HepG2 (cell line): ENCODE data around the gene ARHGEF12. TPM values are rescaled to one million over a fixed set of nuclear protein-coding genes. Genes with fewer than 3 reads are reported as not detected.
A peak's percentile ranks its signal among the peaks of the same experiment; 100 is the strongest.

Experiments
- ARID3A ChIP-seq: IDR thresholded peaks from 2 replicates; pipeline ENCODE4 v1.6.1; 2012; ENCODE audit warnings: low read depth, low read length, improper control_type of control experiment
- DRAP1 ChIP-seq: IDR thresholded peaks from 2 replicates; pipeline ENCODE4 v1.6.1; 2016; ENCODE audit warnings: missing genetic modification reagents, missing compliant biosample characterization
- ETV5 ChIP-seq: IDR thresholded peaks from 2 replicates; pipeline ENCODE4 v1.6.1; 2018; ENCODE audit warnings: missing biosample characterization, missing genetic modification reagents, inconsistent platforms, borderline replicate concordance
- GFI1 ChIP-seq: sonication (generic); formaldehyde crosslinking; IDR thresholded peaks from 2 replicates; pipeline ENCODE4 v1.5.0; 2020; ENCODE audit warnings: missing genetic modification reagents, mild to moderate bottlenecking, borderline replicate concordance
- HNF4A ChIP-seq: sonication (generic); formaldehyde crosslinking; IDR thresholded peaks from 2 replicates; pipeline ENCODE4 v1.4.0; 2020; ENCODE audit warnings: missing genetic modification reagents
- NFE2 ChIP-seq: sonication (generic); formaldehyde crosslinking; IDR thresholded peaks from 2 replicates; pipeline ENCODE4 v1.4.0; 2020; ENCODE audit warnings: missing genetic modification reagents
- PBX2 ChIP-seq: IDR thresholded peaks from 2 replicates; pipeline ENCODE4 v1.6.1; 2016; ENCODE audit warnings: control low read depth
- PHF21A ChIP-seq: sonication (generic); formaldehyde crosslinking; IDR thresholded peaks from 2 replicates; pipeline ENCODE4 v1.5.0; 2020; ENCODE audit warnings: mild to moderate bottlenecking, missing genetic modification reagents
- RBM39 ChIP-seq: fragments of 200-400 bp; formaldehyde crosslinking; IDR thresholded peaks from one replicate; pipeline ENCODE4 v1.6.1; 2018; ENCODE audit warnings: antibody characterized with exemption, mild to moderate bottlenecking, low read depth, low read length; ENCODE audit not compliant: poor library complexity, severe bottlenecking
- SIX1 ChIP-seq: sonication (generic); formaldehyde crosslinking; IDR thresholded peaks from 2 replicates; pipeline ENCODE4 v1.4.0; 2020; ENCODE audit warnings: missing genetic modification reagents, borderline replicate concordance
- SIX4 ChIP-seq: sonication (generic); formaldehyde crosslinking; IDR thresholded peaks from 2 replicates; pipeline ENCODE4 v1.4.0; 2020; ENCODE audit warnings: missing genetic modification reagents
- SOX5 ChIP-seq: IDR thresholded peaks from 2 replicates; pipeline ENCODE4 v1.6.1; 2016; ENCODE audit warnings: borderline replicate concordance
- TERF1 ChIP-seq: sonication (generic); formaldehyde crosslinking; IDR thresholded peaks from 2 replicates; pipeline ENCODE4 v1.8.0; 2022; ENCODE audit warnings: mild to moderate bottlenecking, missing genetic modification reagents, moderate library complexity
- ZNF317 ChIP-seq: sonication (generic); formaldehyde crosslinking; IDR thresholded peaks from 2 replicates; pipeline ENCODE4 v1.5.0; 2020; ENCODE audit warnings: mild to moderate bottlenecking, missing genetic modification reagents
- ZNF383 ChIP-seq: sonication (generic); formaldehyde crosslinking; IDR thresholded peaks from 2 replicates; pipeline ENCODE4 v1.4.0; 2020; ENCODE audit warnings: missing genetic modification reagents, mild to moderate bottlenecking, borderline replicate concordance
- ZNF510 ChIP-seq: sonication (generic); formaldehyde crosslinking; IDR thresholded peaks from 2 replicates; pipeline ENCODE4 v1.4.0; 2020; ENCODE audit warnings: low read depth, mild to moderate bottlenecking, missing genetic modification reagents
- ZNF614 ChIP-seq: IDR thresholded peaks from 2 replicates; pipeline ENCODE4 v1.6.1; 2018; ENCODE audit warnings: missing biosample characterization, missing genetic modification reagents, inconsistent platforms, borderline replicate concordance
- ZNF780A ChIP-seq: sonication (generic); formaldehyde crosslinking; IDR thresholded peaks from 2 replicates; pipeline ENCODE4 v1.8.0; 2022; ENCODE audit warnings: mild to moderate bottlenecking, missing genetic modification reagents, moderate library complexity
- ZNF790 ChIP-seq: sonication (generic); formaldehyde crosslinking; IDR thresholded peaks from 2 replicates; pipeline ENCODE4 v1.8.0; 2022; ENCODE audit warnings: missing genetic modification reagents, mild to moderate bottlenecking, borderline replicate concordance
- polyA plus RNA-seq, 8 experiments: library from polyadenylated mRNA; depleted of rRNA in 3 of 8; stranded (reverse) in 7 of 8; unstranded in 1 of 8; fragments of >200 nt; fragmentation: Illumina TruSeq in 4 of 8; extraction: Trizol in 4 of 8; gene quantifications; 2 replicates each; pipeline versions ENCODE4 v1.2.1 to v1.2.3, GENCODE V29; 2011 to 2016; ENCODE audit warnings: low read depth in 4 of 8, missing spikeins in 1 of 8, mixed read lengths in 1 of 8; ENCODE audit not compliant: insufficient read depth in 1 of 8
- total RNA-seq, 5 experiments: library from RNA; depleted of rRNA; stranded (reverse); fragments of >200 nt; fragmentation: Illumina TruSeq; extraction: Trizol; gene quantifications; 2 replicates each; pipeline ENCODE4 v1.2.3, GENCODE V29; 2016; ENCODE audit warnings: low read depth in 1 of 5
- TF ChIP-seq, protein P1 (sequence below): sonication (generic); formaldehyde crosslinking; IDR thresholded peaks from 2 replicates; pipeline ENCODE4 v1.5.1; 2020; ENCODE audit warnings: mild to moderate bottlenecking, missing genetic modification reagents, borderline replicate concordance
- TF ChIP-seq, protein P2 (sequence below): sonication (generic); formaldehyde crosslinking; conservative IDR thresholded peaks from 2 replicates; pipeline ENCODE4 v1.4.0; 2020; ENCODE audit warnings: missing genetic modification reagents
- TF ChIP-seq, protein P3 (sequence below): sonication (generic); formaldehyde crosslinking; IDR thresholded peaks from 2 replicates; pipeline ENCODE4 v1.9.0; 2021; ENCODE audit warnings: missing genetic modification reagents, mild to moderate bottlenecking, borderline replicate concordance

ARHGEF12 gene
- total and polyA plus RNA-seq, 2 of the 13 experiments (the other 11 are each of a cell fraction or from before 2014, with no cell fraction given) = 17.9 to 54.4 TPM

- TF ChIP-seq DRAP1 (CRISPR knock-in tag) = peak; percentile 64
- TF ChIP-seq ZNF510 (CRISPR knock-in tag) = no peak
- TF ChIP-seq ARID3A = 0 out of 2 replicates have a peak, but pooled peaks have one; percentile 47
- TF ChIP-seq SIX4 = no peak
- 0 out of 2 replicates have a peak, but pooled peaks have one; percentile 29 for TF ChIP-seq PHF21A (CRISPR knock-in tag)
- TF ChIP-seq ETV5 (CRISPR knock-in tag) = peak; percentile 17; the same call in 1 of the 2 replicates
- TF ChIP-seq ZNF790 = no peak
- 0 out of 2 replicates have a peak, but pooled peaks have one; percentile 35 for TF ChIP-seq ZNF614 (CRISPR knock-in tag)
- TF ChIP-seq, protein P1, sequence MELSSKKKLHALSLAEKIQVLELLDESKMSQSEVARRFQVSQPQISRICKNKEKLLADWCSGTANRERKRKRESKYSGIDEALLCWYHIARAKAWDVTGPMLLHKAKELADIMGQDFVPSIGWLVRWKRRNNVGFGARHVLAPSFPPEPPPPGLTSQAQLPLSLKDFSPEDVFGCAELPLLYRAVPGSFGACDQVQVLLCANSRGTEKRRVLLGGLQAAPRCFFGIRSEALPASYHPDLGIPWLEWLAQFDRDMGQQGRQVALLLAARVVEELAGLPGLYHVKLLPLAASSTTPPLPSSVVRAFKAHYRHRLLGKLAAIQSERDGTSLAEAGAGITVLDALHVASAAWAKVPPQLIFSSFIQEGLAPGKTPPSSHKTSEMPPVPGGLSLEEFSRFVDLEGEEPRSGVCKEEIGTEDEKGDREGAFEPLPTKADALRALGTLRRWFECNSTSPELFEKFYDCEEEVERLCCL (CRISPR knock-in tag) = no peak
- TF ChIP-seq, protein P2, sequence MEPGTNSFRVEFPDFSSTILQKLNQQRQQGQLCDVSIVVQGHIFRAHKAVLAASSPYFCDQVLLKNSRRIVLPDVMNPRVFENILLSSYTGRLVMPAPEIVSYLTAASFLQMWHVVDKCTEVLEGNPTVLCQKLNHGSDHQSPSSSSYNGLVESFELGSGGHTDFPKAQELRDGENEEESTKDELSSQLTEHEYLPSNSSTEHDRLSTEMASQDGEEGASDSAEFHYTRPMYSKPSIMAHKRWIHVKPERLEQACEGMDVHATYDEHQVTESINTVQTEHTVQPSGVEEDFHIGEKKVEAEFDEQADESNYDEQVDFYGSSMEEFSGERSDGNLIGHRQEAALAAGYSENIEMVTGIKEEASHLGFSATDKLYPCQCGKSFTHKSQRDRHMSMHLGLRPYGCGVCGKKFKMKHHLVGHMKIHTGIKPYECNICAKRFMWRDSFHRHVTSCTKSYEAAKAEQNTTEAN (CRISPR knock-in tag) = no peak
- TF ChIP-seq ZNF780A (CRISPR knock-in tag) = no peak
- no peak; the same call in 1 of the 2 replicates for TF ChIP-seq SIX1 (CRISPR knock-in tag)
- TF ChIP-seq, protein P3, sequence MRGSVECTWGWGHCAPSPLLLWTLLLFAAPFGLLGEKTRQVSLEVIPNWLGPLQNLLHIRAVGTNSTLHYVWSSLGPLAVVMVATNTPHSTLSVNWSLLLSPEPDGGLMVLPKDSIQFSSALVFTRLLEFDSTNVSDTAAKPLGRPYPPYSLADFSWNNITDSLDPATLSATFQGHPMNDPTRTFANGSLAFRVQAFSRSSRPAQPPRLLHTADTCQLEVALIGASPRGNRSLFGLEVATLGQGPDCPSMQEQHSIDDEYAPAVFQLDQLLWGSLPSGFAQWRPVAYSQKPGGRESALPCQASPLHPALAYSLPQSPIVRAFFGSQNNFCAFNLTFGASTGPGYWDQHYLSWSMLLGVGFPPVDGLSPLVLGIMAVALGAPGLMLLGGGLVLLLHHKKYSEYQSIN = no peak
- TF ChIP-seq NFE2 (CRISPR knock-in tag) = no peak
- no peak for TF ChIP-seq RBM39
- TF ChIP-seq SOX5 (CRISPR knock-in tag) = peak; percentile 38; the same call in 1 of the 2 replicates
- no peak for TF ChIP-seq PBX2 (CRISPR knock-in tag)
- TF ChIP-seq ZNF317 (CRISPR knock-in tag) = no peak
- TF ChIP-seq ZNF383 (CRISPR knock-in tag) = no peak
- peak; percentile 65 for TF ChIP-seq HNF4A
- no peak for TF ChIP-seq GFI1 (CRISPR knock-in tag)
- no peak for TF ChIP-seq TERF1 (CRISPR knock-in tag)
Observed at GRCh38 chr11:120391292-120391691, 55.1 kb downstream of the ARHGEF12 start (continued).
